Trophoblast cell (in vitro differentiated cells and primary cell): ENCODE measurements around the gene SERF1A. TPM values are rescaled to one million over a fixed set of nuclear protein-coding genes. Genes with fewer than 3 reads are reported as not detected.
"Not testable (repeated sequence)": the region's sequence is repeated elsewhere in the genome, so short reads cannot be mapped to it uniquely, and the experiment has no call there.

Experiments used
- DNase-seq, 2 donors: peaks; one replicate each; pipeline ENCODE4 v3.0.0-alpha.2; 2016
- H2AFZ ChIP-seq: 2 replicates; pipeline ENCODE4 v1.6.1; 2013; ENCODE audit warnings: low read length, moderate library complexity, mild to moderate bottlenecking; ENCODE audit not compliant: insufficient read depth, poor library complexity
- H2AK5ac ChIP-seq: 2 replicates; pipeline ENCODE4 v1.6.1; 2013; ENCODE audit warnings: mild to moderate bottlenecking, low read length
- H2BK120ac ChIP-seq: 2 replicates; pipeline ENCODE4 v1.6.1; 2013; ENCODE audit warnings: low read length, mild to moderate bottlenecking, moderate library complexity; ENCODE audit not compliant: insufficient read depth, poor library complexity
- H2BK12ac ChIP-seq: 2 replicates; pipeline ENCODE4 v1.6.1; 2013; ENCODE audit warnings: mild to moderate bottlenecking, low read length, moderate library complexity
- H2BK5ac ChIP-seq: 2 replicates; pipeline ENCODE4 v1.6.1; 2013; ENCODE audit warnings: low read length, low read depth, moderate library complexity, mild to moderate bottlenecking; ENCODE audit not compliant: poor library complexity
- H3K14ac ChIP-seq: 2 replicates; pipeline ENCODE4 v1.6.1; 2013; ENCODE audit warnings: mild to moderate bottlenecking, low read length
- H3K18ac ChIP-seq: 2 replicates; pipeline ENCODE4 v1.6.1; 2013; ENCODE audit warnings: mild to moderate bottlenecking, low read length
- H3K23ac ChIP-seq: 2 replicates; pipeline ENCODE4 v1.6.1; 2013; ENCODE audit warnings: low read length
- H3K27ac ChIP-seq: 2 replicates; pipeline ENCODE4 v1.5.1; 2013; ENCODE audit warnings: low read depth, mild to moderate bottlenecking, inconsistent platforms, low read length, moderate library complexity
- H3K27me3 ChIP-seq: 2 replicates; pipeline ENCODE4 v1.6.1; 2013; ENCODE audit warnings: inconsistent platforms, mild to moderate bottlenecking, low read length, moderate library complexity; ENCODE audit not compliant: insufficient read depth
- H3K36me3 ChIP-seq, 2 experiments: 1 replicate in 1 of 2; 2 replicates in 1 of 2; pipeline ENCODE4 v1.6.1; 2013; ENCODE audit warnings: low read length in 2 of 2, mild to moderate bottlenecking in 2 of 2, moderate library complexity in 1 of 2; ENCODE audit not compliant: insufficient read depth in 2 of 2, control insufficient read depth in 1 of 2
- H3K4ac ChIP-seq: 2 replicates; pipeline ENCODE4 v1.6.1; 2013; ENCODE audit warnings: low read depth, mild to moderate bottlenecking, low read length, moderate library complexity
- H3K4me1 ChIP-seq, 2 experiments: 1 replicate in 1 of 2; 2 replicates in 1 of 2; pipeline ENCODE4 v1.6.1; 2013; ENCODE audit warnings: low read length in 2 of 2, mild to moderate bottlenecking in 2 of 2, moderate library complexity in 1 of 2; ENCODE audit not compliant: insufficient read depth in 2 of 2, control insufficient read depth in 1 of 2
- H3K4me2 ChIP-seq: 2 replicates; pipeline ENCODE4 v1.6.1; 2013; ENCODE audit warnings: inconsistent platforms, mild to moderate bottlenecking, low read length, moderate library complexity
- H3K4me3 ChIP-seq: 2 replicates; pipeline ENCODE4 v1.5.1; 2013; ENCODE audit warnings: mild to moderate bottlenecking, low read depth, low read length, inconsistent platforms
- H3K79me1 ChIP-seq: one replicate; pipeline ENCODE4 v1.6.1; 2013; ENCODE audit warnings: low read length
- H3K79me2 ChIP-seq: 2 replicates; pipeline ENCODE4 v1.6.1; 2013; ENCODE audit warnings: low read length, mild to moderate bottlenecking; ENCODE audit not compliant: control insufficient read depth, insufficient read depth, poor library complexity
- H3K9ac ChIP-seq: 2 replicates; pipeline ENCODE4 v1.6.1; 2013; ENCODE audit warnings: mild to moderate bottlenecking, low read length
- H3K9me3 ChIP-seq: 2 replicates; pipeline ENCODE4 v1.6.1; 2013; ENCODE audit warnings: low read depth, mild to moderate bottlenecking, control low read depth, inconsistent platforms, low read length; ENCODE audit not compliant: insufficient read depth
- H4K12ac ChIP-seq: 2 replicates; pipeline ENCODE4 v1.6.1; 2013; ENCODE audit warnings: low read depth, mild to moderate bottlenecking, low read length, moderate library complexity
- H4K8ac ChIP-seq: 2 replicates; pipeline ENCODE4 v1.6.1; 2013; ENCODE audit warnings: low read depth, mild to moderate bottlenecking, low read length, moderate library complexity
- H4K91ac ChIP-seq: one replicate; pipeline ENCODE4 v1.6.1; 2013; ENCODE audit warnings: low read depth, mild to moderate bottlenecking, low read length, moderate library complexity
- WGBS: extraction: QIAGEN DNeasy Blood & Tissue Kit; methylation state at CpG from one replicate; pipeline ENCODE4 v1.1.7; 2013; ENCODE audit warnings: missing lambda C conversion rate; ENCODE audit not compliant: insufficient read length, insufficient coverage; ENCODE audit errors: extremely low coverage; 5-methylcytosine and 5-hydroxymethylcytosine counted together
- polyA plus RNA-seq: library from polyadenylated mRNA; stranded (reverse); fragments of 200-250 nt; gene quantifications from 2 replicates; pipeline ENCODE4 v1.2.3, GENCODE V29; 2013

SERF1A gene
- polyA plus RNA-seq = 13.3 and 13.7 TPM in 2 replicates

GRCh38 chr5:70900533-70901271, at the start of gene SERF1A:
Gene SERF1A, plus strand, starts transcription at chr5:70900669. Its CDS starts 201 bp downstream, at chr5:70900870.
- not testable (repeated sequence) for H2BK5ac ChIP-seq, H3K79me2 ChIP-seq, H3K27me3 ChIP-seq, H4K8ac ChIP-seq, H3K4me3 ChIP-seq, H3K4ac ChIP-seq, H3K27ac ChIP-seq, H3K18ac ChIP-seq, H3K4me2 ChIP-seq, DNase-seq, H3K79me1 ChIP-seq, H2BK12ac ChIP-seq, H4K91ac ChIP-seq, H3K23ac ChIP-seq, H2AFZ ChIP-seq, H3K14ac ChIP-seq, H2BK120ac ChIP-seq, H3K36me3 ChIP-seq, H3K9ac ChIP-seq, H2AK5ac ChIP-seq, H3K4me1 ChIP-seq, H3K9me3 ChIP-seq, H4K12ac ChIP-seq
- WGBS = no CpG with 5 or more reads among the region's 66 CpGs

DNA sequence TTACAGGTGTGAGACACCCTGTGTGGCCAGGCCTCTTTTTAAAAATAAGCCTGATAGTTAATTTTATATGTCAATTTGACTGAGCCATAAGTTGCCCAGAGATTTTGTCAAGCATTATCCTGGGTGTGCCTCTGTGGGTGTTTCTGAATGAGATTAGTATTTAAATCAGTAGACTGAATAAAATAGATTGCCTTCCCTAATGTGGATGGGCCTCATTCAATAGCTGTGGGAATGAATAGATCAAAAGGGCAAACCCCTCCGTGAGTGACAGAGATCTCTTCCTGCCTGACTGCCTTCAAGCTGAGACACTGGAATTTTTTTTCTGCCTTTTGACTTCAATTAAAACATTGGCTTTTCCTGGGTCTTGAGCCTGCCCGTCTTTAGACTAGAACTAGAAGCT, 33.7 kb upstream of the SERF1A start:
- H2BK120ac ChIP-seq, H3K4me3 ChIP-seq, H3K36me3 ChIP-seq, H3K27me3 ChIP-seq, H3K9me3 ChIP-seq, H3K79me2 ChIP-seq, H2AK5ac ChIP-seq, H3K14ac ChIP-seq, H3K4me2 ChIP-seq, H3K4me1 ChIP-seq, H4K91ac ChIP-seq, H3K79me1 ChIP-seq, H4K12ac ChIP-seq, H3K27ac ChIP-seq, H2BK5ac ChIP-seq, H3K18ac ChIP-seq, DNase-seq, H2BK12ac ChIP-seq, H3K23ac ChIP-seq, H4K8ac ChIP-seq, H3K4ac ChIP-seq, H2AFZ ChIP-seq, H3K9ac ChIP-seq: not testable (repeated sequence)
- WGBS = no CpG with 5 or more reads among the region's 2 CpGs

DNA sequence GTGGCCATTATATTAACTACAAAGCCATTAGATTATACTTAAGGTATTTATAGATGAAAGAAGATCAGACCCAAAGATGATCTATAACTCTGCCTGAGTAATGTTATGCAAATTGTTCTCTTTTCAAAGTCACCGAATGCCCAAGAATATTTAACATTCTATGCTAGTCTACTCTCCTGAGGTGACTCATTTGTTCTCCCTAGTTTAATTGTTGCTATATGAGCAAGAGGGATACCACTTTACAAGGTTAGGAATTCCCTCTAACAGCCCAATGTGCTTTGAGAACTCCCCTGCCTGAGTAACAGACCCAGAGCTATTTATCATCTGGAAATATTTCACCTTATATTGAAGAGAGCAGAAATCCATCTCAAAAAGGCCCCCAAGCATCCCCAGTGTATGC, 29.8 kb upstream of the SERF1A start:
- DNase-seq, H3K27me3 ChIP-seq, H3K4ac ChIP-seq, H3K23ac ChIP-seq, H3K4me3 ChIP-seq, H2BK12ac ChIP-seq, H3K36me3 ChIP-seq, H3K9me3 ChIP-seq, H3K79me2 ChIP-seq, H3K79me1 ChIP-seq, H2AK5ac ChIP-seq, H4K91ac ChIP-seq, H4K12ac ChIP-seq, H2BK120ac ChIP-seq, H3K18ac ChIP-seq, H4K8ac ChIP-seq, H3K27ac ChIP-seq, H2BK5ac ChIP-seq, H3K14ac ChIP-seq, H3K4me2 ChIP-seq, H2AFZ ChIP-seq, H3K4me1 ChIP-seq, H3K9ac ChIP-seq: not testable (repeated sequence)
- no CpG with 5 or more reads among the region's 1 CpG for WGBS

DNA sequence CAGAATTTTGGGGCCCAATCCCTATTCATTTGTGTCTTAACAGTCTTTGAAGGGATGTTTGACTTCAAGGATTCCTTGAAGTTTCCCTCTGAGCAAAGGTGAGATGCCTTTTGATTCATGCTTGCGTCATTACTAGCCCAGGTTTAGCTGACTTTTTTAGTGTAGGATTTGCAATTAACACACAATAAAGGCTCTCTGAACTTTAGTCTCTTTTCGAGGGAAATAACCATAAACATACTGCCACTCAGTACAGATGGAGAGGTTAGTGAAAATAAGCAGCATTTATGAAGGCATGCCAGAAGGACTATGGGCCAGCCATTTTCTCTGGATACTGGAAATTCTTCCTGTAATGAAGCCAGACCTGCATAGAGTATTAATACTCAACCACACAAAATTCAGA, 4.4 kb upstream of the SERF1A start:
- not testable (repeated sequence) for H3K4ac ChIP-seq, H3K23ac ChIP-seq, H3K27me3 ChIP-seq, H2AK5ac ChIP-seq, H3K14ac ChIP-seq, H2BK120ac ChIP-seq, H3K9ac ChIP-seq, H3K9me3 ChIP-seq, H3K18ac ChIP-seq, H4K91ac ChIP-seq, H3K79me2 ChIP-seq, H3K4me2 ChIP-seq, H4K8ac ChIP-seq, H2BK5ac ChIP-seq, DNase-seq, H3K4me3 ChIP-seq, H2AFZ ChIP-seq, H3K36me3 ChIP-seq, H3K79me1 ChIP-seq, H4K12ac ChIP-seq, H3K4me1 ChIP-seq, H2BK12ac ChIP-seq, H3K27ac ChIP-seq
- no CpG with 5 or more reads among the region's 2 CpGs for WGBS
